ENCODE measurements around the gene ZNF547. TPM values are rescaled to one million over a fixed set of nuclear protein-coding genes. Genes with fewer than 3 reads are reported as not detected.

ZNF547 gene
- polyA plus RNA-seq, 3 donors, result 0.30 to 0.32 TPM; not detected in 1

- Mint-ChIP-seq H3K4me1 (peaks cover 25% of the 10 kb centered on the region), H3K9me3 (peaks cover 11 to 53% (median 35%) of the 10 kb centered on the region in 7 donors), H3K27me3 (ENCODE audit: low read depth in 3 of 3) (peaks cover 0 to 23% (median 2%) of the 10 kb centered on the region in 3 donors), H3K27ac (no peak overlapping the region), H3K36me3 (peaks cover 9 to 15% of the 10 kb centered on the region in 2 donors), H3K4me3 (no peak overlapping the region)
- Histone ChIP-seq H3K27me3 (ENCODE audit: control insufficient read depth in 2 of 2, insufficient read depth in 2 of 2, low read length in 2 of 2) (peaks cover 4 to 10% of the 10 kb centered on the region in 2 donors), H3K9me3 (replicated peaks in 1 of 2; ENCODE audit: control insufficient read depth in 1 of 2, insufficient read depth in 1 of 2, low read length in 2 of 2) (peaks cover 7 to 11% of the 10 kb centered on the region in 2 donors), H3K4me3 (replicated peaks in 1 of 3; ENCODE audit: low read depth in 2 of 3, low read length in 3 of 3) (no peak overlapping the region), H2AFZ (ENCODE audit: insufficient read depth, low read depth, low read length, poor library complexity, severe bottlenecking) (no peak overlapping the region), H3K79me2 (ENCODE audit: insufficient read depth, low read length) (peaks cover 16% of the 10 kb centered on the region), H3K36me3 (replicated peaks in 1 of 2; ENCODE audit: control insufficient read depth in 1 of 2, insufficient read depth in 2 of 2, low read length in 2 of 2) (peaks cover under 1 to 6% of the 10 kb centered on the region in 2 donors), H3K4me1 (ENCODE audit: control insufficient read depth in 1 of 2, insufficient read depth in 2 of 2, low read length in 2 of 2) (peaks cover 17 to 20% of the 10 kb centered on the region in 2 donors), H3K9ac (ENCODE audit: insufficient read depth, low read length, poor library complexity, severe bottlenecking) (no peak overlapping the region), H3K4me2 (replicated peaks; ENCODE audit: extremely low read depth, low read length, poor library complexity, severe bottlenecking) (no peak overlapping the region), H3K27ac (ENCODE audit: low read depth in 1 of 2, low read length in 2 of 2) (no peak overlapping the region), H4K20me1 (ENCODE audit: insufficient read depth, low read length) (no peaks in the 10 kb centered on the region)
- intact Hi-C loops (cut with micrococcal nuclease), result no loop called here
- DNase-seq, result no peak
- no peak for TF ChIP-seq CTCF (IDR thresholded peaks at IDR 0.05)
- no CpG with 5 or more reads among the region's 3 CpGs for WGBS (ENCODE audit: insufficient coverage)
Observed at GRCh38 chr19:57348136-57348535, 15.2 kb upstream of the ZNF547 start.

GRCh38 chr19:57350877-57351805 is 12.2 kb upstream of the ZNF547 start, which contains the start of gene ZNF304:
Gene ZNF304, plus strand, starts transcription at chr19:57351271. Its CDS starts 394 bp downstream, at chr19:57351665.
- Histone ChIP-seq H2AFZ (ENCODE audit: insufficient read depth, low read depth, low read length, poor library complexity, severe bottlenecking) (peak within 1 kb of the TSS; percentile 99), H3K79me2 (ENCODE audit: insufficient read depth, low read length) (peaks cover 16% of the 10 kb centered on the region), H3K27me3 (ENCODE audit: control insufficient read depth in 2 of 2, insufficient read depth in 2 of 2, low read length in 2 of 2) (no peaks in the 10 kb centered on the region), H3K27ac (ENCODE audit: low read depth in 1 of 2, low read length in 2 of 2) (peak within 1 kb of the TSS; percentile 46 to 96), H3K36me3 (replicated peaks in 1 of 2; ENCODE audit: control insufficient read depth in 1 of 2, insufficient read depth in 2 of 2, low read length in 2 of 2) (peaks cover 25 to 36% of the 10 kb centered on the region in 2 donors), H4K20me1 (ENCODE audit: insufficient read depth, low read length) (no peaks in the 10 kb centered on the region), H3K9ac (ENCODE audit: insufficient read depth, low read length, poor library complexity, severe bottlenecking) (peak within 1 kb of the TSS; percentile 86), H3K4me1 (ENCODE audit: control insufficient read depth in 1 of 2, insufficient read depth in 2 of 2, low read length in 2 of 2) (peaks cover 17 to 20% of the 10 kb centered on the region in 2 donors), H3K4me3 (replicated peaks in 1 of 3; ENCODE audit: low read depth in 2 of 3, low read length in 3 of 3) (peak within 1 kb of the TSS; percentile 76 to 96 (median 81)), H3K9me3 (replicated peaks in 1 of 2; ENCODE audit: control insufficient read depth in 1 of 2, insufficient read depth in 1 of 2, low read length in 2 of 2) (peaks cover 33 to 39% of the 10 kb centered on the region in 2 donors), H3K4me2 (replicated peaks; ENCODE audit: extremely low read depth, low read length, poor library complexity, severe bottlenecking) (peak within 1 kb of the TSS; percentile 88)
- intact Hi-C loops (cut with micrococcal nuclease), result loop anchor here (1.0 to 10.0 kb wide), 3 partner anchors 38 to 106 kb away; partner anchors contain the start of genes ZNF460 (in 1 of the 2), ZNF548 (in 1 of the 2) and ZNF805 (in 1 of the 2)
- H3K4me1 Mint-ChIP-seq, result peaks cover 29% of the 10 kb centered on the region
- peaks cover 37 to 45% of the 10 kb centered on the region in 2 donors for H3K36me3 Mint-ChIP-seq
- WGBS (ENCODE audit: insufficient coverage), result 2% methylated on average over 56 of the region's 57 CpGs
- peak within 1 kb of the TSS; percentile 95 for H3K4me3 Mint-ChIP-seq
- peaks cover 24 to 70% (median 61%) of the 10 kb centered on the region in 7 donors for H3K9me3 Mint-ChIP-seq
- DNase-seq, result peak; percentile 84 to 88 (median 88)
- H3K27ac Mint-ChIP-seq, result peak within 1 kb of the TSS; percentile 85 to 94 (median 90)
- TF ChIP-seq CTCF (IDR thresholded peaks at IDR 0.05), result no peak
- H3K27me3 Mint-ChIP-seq (ENCODE audit: low read depth in 3 of 3), result peaks cover 0 to 15% (median 2%) of the 10 kb centered on the region in 3 donors
